Measurements from ENCODE around the gene IL12RB2. TPM values are rescaled to one million over a fixed set of nuclear protein-coding genes. Genes with fewer than 3 reads are reported as not detected.

The IL12RB2 gene
- polyA plus RNA-seq, 3 donors, result not detected

GRCh38 chr1:67264899-67265298 lies 42.8 kb upstream of the IL12RB2 start:
- Histone ChIP-seq H3K9me3 (replicated peaks in 1 of 2; ENCODE audit: control insufficient read depth in 1 of 2, insufficient read depth in 1 of 2, low read length in 2 of 2) (no peaks in the 10 kb centered on the region), H3K4me1 (ENCODE audit: control insufficient read depth in 1 of 2, insufficient read depth in 2 of 2, low read length in 2 of 2) (no peaks in the 10 kb centered on the region), H2AFZ (ENCODE audit: insufficient read depth, low read depth, low read length, poor library complexity, severe bottlenecking) (no peak overlapping the region), H3K9ac (ENCODE audit: insufficient read depth, low read length, poor library complexity, severe bottlenecking) (no peak overlapping the region), H4K20me1 (ENCODE audit: insufficient read depth, low read length) (no peaks in the 10 kb centered on the region), H3K4me3 (replicated peaks in 1 of 3; ENCODE audit: low read depth in 2 of 3, low read length in 3 of 3) (no peak overlapping the region), H3K27ac (ENCODE audit: low read depth in 1 of 2, low read length in 2 of 2) (no peak overlapping the region), H3K36me3 (replicated peaks in 1 of 2; ENCODE audit: control insufficient read depth in 1 of 2, insufficient read depth in 2 of 2, low read length in 2 of 2) (no peaks in the 10 kb centered on the region), H3K27me3 (ENCODE audit: control insufficient read depth in 2 of 2, insufficient read depth in 2 of 2, low read length in 2 of 2) (no peaks in the 10 kb centered on the region), H3K79me2 (ENCODE audit: insufficient read depth, low read length) (no peaks in the 10 kb centered on the region), H3K4me2 (replicated peaks; ENCODE audit: extremely low read depth, low read length, poor library complexity, severe bottlenecking) (no peak overlapping the region)
- Mint-ChIP-seq H3K4me3 (no peak overlapping the region), H3K27me3 (ENCODE audit: low read depth in 3 of 3) (peaks cover 0 to 2% (median 0%) of the 10 kb centered on the region in 3 donors), H3K36me3 (no peaks in the 10 kb centered on the region), H3K27ac (no peak overlapping the region), H3K4me1 (peaks cover 6% of the 10 kb centered on the region), H3K9me3 (no peaks in the 10 kb centered on the region)
- DNase-seq, result no peak
- intact Hi-C loops (cut with micrococcal nuclease), result no loop called here
- TF ChIP-seq CTCF (IDR thresholded peaks at IDR 0.05), result no peak
- no CpG with 5 or more reads among the region's 3 CpGs for WGBS (ENCODE audit: insufficient coverage)

- Mint-ChIP-seq H3K27me3 (ENCODE audit: low read depth in 3 of 3) (peaks cover 0 to 4% (median 2%) of the 10 kb centered on the region in 3 donors), H3K4me1 (peaks cover 6% of the 10 kb centered on the region), H3K27ac (no peak overlapping the region), H3K9me3 (peaks cover 0 to 13% (median 5%) of the 10 kb centered on the region in 7 donors), H3K36me3 (no peaks in the 10 kb centered on the region), H3K4me3 (no peak overlapping the region)
- Histone ChIP-seq H4K20me1 (ENCODE audit: insufficient read depth, low read length) (no peaks in the 10 kb centered on the region), H3K79me2 (ENCODE audit: insufficient read depth, low read length) (no peaks in the 10 kb centered on the region), H3K27me3 (ENCODE audit: control insufficient read depth in 2 of 2, insufficient read depth in 2 of 2, low read length in 2 of 2) (no peaks in the 10 kb centered on the region), H3K4me2 (replicated peaks; ENCODE audit: extremely low read depth, low read length, poor library complexity, severe bottlenecking) (no peak overlapping the region), H3K27ac (ENCODE audit: low read depth in 1 of 2, low read length in 2 of 2) (no peak overlapping the region), H3K9ac (ENCODE audit: insufficient read depth, low read length, poor library complexity, severe bottlenecking) (no peak overlapping the region), H3K36me3 (replicated peaks in 1 of 2; ENCODE audit: control insufficient read depth in 1 of 2, insufficient read depth in 2 of 2, low read length in 2 of 2) (no peaks in the 10 kb centered on the region), H2AFZ (ENCODE audit: insufficient read depth, low read depth, low read length, poor library complexity, severe bottlenecking) (no peak overlapping the region), H3K4me1 (ENCODE audit: control insufficient read depth in 1 of 2, insufficient read depth in 2 of 2, low read length in 2 of 2) (no peaks in the 10 kb centered on the region), H3K4me3 (replicated peaks in 1 of 3; ENCODE audit: low read depth in 2 of 3, low read length in 3 of 3) (no peak overlapping the region), H3K9me3 (replicated peaks in 1 of 2; ENCODE audit: control insufficient read depth in 1 of 2, insufficient read depth in 1 of 2, low read length in 2 of 2) (peaks cover 6% of the 10 kb centered on the region in 2 donors)
- DNase-seq, result no peak
- intact Hi-C loops (cut with micrococcal nuclease), result no loop called here
- TF ChIP-seq CTCF (IDR thresholded peaks at IDR 0.05), result no peak
- WGBS (ENCODE audit: insufficient coverage), result 86% methylated on average over 1 of the region's 3 CpGs
These were observed 38.6 kb upstream of the IL12RB2 start for GRCh38 chr1:67269061-67269460.
